Astrocyte of the spinal cord (primary cell): ENCODE results near the gene DYNC2I2.

Experiments
- DNase-seq: peaks from one replicate; pipeline ENCODE4 v3.0.0; 2011; ENCODE audit warnings: low read depth, low spot score
- H3K4me3 ChIP-seq: 2 replicates; pipeline ENCODE4 v1.5.1; 2011; ENCODE audit warnings: low read depth, mild to moderate bottlenecking, low read length, moderate library complexity
- CTCF ChIP-seq: IDR thresholded peaks from 2 replicates; pipeline ENCODE4 v1.5.1; 2012; ENCODE audit warnings: low read depth, mild to moderate bottlenecking, low read length, inconsistent platforms
- in situ Hi-C: cut with HindIII; loops from 2 replicates; pipeline ENCODE4 v1.10.0; 2017; ENCODE audit warnings: low sequenced_read_pairs

DYNC2I2 gene

GRCh38 chr9:128627127-128627715 is 29.4 kb downstream of the DYNC2I2 start:
- H3K4me3 ChIP-seq = no peak overlapping the region
- in situ Hi-C loops = no loop called here
- DNase-seq = no peak
- no peak for TF ChIP-seq CTCF

- in situ Hi-C loops = no loop called here
- H3K4me3 ChIP-seq = no peak overlapping the region
- DNase-seq = no peak
- no peak for TF ChIP-seq CTCF
These were observed 30.5 kb downstream of the DYNC2I2 start for GRCh38 chr9:128626181-128626580.

GRCh38 chr9:128625391-128626146 is 31.1 kb downstream of the DYNC2I2 start:
- TF ChIP-seq CTCF = no peak
- in situ Hi-C loops = no loop called here
- no peak overlapping the region for H3K4me3 ChIP-seq
- DNase-seq = no peak

GRCh38 chr9:128624566-128624965 is 32.1 kb downstream of the DYNC2I2 start:
- no peak for DNase-seq
- no peak for TF ChIP-seq CTCF
- no peak overlapping the region for H3K4me3 ChIP-seq
- in situ Hi-C loops = no loop called here

- in situ Hi-C loops = no loop called here
- H3K4me3 ChIP-seq = no peak overlapping the region
- no peak for DNase-seq
- TF ChIP-seq CTCF = no peak
These were observed 34.8 kb downstream of the DYNC2I2 start for GRCh38 chr9:128621730-128622455.

GRCh38 chr9:128619779-128620178 is 36.9 kb downstream of the DYNC2I2 start:
- H3K4me3 ChIP-seq = no peak overlapping the region
- no peak for TF ChIP-seq CTCF
- in situ Hi-C loops = no loop called here
- no peak for DNase-seq
